GM19452 (cell line): ENCODE results near the gene WIZ.
"Not testable (repeated sequence)": the region's sequence is repeated elsewhere in the genome, so short reads cannot be mapped to it uniquely, and the experiment has no call there.

ENCODE experiments used
- ATAC-seq: cut with Tn5 transposase; IDR thresholded peaks from one replicate; pipeline ENCODE4 v1.9.1; 2021; ENCODE audit not compliant: unreplicated experiment

The WIZ gene, protein sequence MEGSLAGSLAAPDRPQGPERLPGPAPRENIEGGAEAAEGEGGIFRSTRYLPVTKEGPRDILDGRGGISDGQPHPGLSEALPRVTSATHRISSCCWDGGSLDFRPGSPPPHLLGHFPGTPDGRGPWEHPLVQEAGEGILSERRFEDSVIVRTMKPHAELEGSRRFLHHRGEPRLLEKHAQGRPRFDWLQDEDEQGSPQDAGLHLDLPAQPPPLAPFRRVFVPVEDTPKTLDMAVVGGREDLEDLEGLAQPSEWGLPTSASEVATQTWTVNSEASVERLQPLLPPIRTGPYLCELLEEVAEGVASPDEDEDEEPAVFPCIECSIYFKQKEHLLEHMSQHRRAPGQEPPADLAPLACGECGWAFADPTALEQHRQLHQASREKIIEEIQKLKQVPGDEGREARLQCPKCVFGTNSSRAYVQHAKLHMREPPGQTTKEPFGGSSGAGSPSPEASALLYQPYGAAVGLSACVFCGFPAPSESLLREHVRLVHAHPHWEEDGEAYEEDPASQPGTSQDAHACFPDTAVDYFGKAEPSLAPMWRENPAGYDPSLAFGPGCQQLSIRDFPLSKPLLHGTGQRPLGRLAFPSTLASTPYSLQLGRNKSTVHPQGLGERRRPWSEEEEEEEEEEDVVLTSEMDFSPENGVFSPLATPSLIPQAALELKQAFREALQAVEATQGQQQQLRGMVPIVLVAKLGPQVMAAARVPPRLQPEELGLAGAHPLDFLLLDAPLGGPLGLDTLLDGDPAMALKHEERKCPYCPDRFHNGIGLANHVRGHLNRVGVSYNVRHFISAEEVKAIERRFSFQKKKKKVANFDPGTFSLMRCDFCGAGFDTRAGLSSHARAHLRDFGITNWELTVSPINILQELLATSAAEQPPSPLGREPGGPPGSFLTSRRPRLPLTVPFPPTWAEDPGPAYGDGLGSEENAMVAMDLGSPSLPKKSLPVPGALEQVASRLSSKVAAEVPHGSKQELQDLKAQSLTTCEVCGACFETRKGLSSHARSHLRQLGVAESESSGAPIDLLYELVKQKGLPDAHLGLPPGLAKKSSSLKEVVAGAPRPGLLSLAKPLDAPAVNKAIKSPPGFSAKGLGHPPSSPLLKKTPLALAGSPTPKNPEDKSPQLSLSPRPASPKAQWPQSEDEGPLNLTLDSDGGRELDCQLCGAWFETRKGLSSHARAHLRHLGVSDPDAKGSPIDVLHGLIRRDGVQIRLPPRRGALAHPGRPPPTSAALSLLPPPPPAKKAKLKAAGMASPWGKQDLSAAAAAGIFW (N-terminal part only)

DNA sequence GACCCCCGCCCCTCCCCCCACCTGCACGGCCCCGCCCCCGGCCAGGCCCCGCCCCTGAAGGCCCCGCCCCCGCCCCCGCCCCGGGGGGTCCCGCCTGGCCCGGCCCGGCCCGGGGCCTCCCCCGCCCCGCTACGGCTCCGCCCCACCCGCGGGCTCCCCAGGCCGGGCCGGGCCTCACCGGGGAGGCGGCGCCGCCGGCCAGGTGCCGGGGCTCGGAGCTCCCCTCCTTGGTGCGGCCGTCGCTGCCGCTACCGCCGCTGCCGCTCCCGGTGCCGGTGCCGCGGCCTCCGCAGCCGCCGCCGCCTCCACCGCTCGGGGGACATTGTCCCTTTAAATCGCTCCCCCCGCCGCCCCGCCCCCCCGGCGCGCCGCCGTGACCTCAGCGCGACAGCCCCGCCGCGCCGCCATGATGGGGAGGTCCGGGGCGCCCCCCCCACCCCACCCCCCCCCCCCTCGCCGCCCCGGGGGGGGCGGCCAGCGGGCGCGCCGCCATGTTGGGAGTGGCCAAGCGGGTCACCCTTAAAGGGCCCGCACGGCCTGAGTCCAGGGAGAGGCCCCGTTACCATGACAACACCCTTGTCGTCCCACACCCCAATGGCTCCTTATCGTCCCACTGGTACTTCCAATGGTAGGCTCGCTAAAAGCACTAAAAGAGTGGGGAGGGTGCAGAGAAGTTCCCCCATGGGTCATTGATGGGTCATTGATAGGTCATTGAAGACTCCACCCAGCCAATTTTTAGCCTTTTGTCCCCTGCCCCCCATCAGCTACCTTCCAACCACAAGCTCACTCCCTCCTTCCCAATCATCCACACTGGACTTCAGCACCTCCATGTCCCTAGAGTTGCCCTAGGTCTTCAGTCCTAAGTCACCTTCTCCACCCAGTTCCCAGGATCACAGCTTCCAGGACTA is at the start of gene WIZ:
Gene WIZ, minus strand, starts transcription at position 337 of the 908 bp plus-strand sequence. CDS start 1,649 bp downstream, outside the sequence.
- ATAC-seq = peak; percentile 47

DNA sequence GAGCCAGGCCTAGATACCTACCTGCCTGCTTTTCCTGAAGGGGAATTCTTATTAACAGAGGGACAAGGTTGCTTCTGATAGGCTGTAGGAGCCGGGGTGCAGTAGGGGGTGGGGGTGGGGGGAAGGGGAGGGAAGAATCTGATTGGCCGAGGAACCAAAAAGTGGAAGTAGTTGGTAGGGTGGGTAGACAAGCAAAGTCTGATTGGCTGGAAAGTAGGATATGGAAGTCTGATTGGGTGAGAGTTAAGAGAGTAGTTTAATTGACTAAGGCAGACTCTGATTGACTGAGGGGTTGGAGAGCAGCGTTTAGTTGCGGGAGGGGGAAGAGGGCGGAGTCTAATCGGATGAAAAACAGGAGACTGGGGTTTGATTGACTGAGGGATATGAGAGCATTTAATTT is 49.2 kb upstream of the WIZ start:
- ATAC-seq = no peak

DNA sequence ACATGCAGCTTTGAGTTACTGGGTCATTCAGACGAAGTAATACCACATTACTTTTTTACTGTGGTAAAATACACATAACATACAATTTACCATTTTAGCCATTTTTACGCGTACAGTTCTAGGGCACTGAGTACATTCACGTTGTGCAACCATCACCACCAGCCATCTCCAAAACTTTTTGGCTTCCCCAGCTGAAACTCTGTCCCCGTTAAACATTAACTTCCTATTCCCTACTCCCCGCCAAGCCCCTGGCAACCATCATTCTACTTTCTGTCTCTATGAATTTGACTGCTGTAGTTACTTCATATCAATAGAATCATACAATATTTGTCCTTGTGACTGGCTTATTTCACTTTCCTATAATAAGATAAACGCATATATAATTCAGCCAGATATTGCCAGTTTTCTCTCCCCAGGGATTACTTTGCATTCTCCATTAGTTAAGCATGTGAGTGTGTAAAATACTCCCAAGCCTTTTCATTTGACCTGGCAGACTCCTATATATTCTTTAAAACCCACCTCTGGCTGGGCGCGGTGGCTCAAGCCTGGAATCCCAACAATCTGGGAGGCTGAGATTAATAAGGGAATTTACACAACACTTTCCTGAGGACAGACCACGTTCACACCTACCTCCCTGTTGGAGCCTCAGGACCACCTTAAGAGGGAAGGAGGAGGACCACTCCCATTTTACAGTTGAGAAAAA is 48.6 kb upstream of the WIZ start:
- no peak for ATAC-seq

DNA sequence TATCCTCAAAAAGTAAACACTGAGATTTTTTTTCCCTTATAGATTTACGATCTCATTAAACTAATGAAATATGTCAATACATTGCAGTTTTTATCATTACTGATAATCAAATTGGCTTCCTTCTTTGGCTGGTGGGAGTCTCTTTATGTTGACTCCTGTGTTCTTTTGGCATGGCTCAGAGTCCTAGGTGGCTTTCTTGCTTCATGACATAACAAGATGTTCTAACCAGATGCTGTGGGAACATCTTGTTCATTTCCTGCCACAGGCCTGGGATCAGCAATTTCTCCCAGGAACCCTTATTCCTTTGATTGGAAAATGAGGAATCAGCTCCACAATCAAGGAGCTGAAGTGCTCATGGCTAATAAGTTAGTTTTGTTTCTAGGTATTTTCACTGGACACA is 45.4 kb upstream of the WIZ start:
- ATAC-seq = no peak

DNA sequence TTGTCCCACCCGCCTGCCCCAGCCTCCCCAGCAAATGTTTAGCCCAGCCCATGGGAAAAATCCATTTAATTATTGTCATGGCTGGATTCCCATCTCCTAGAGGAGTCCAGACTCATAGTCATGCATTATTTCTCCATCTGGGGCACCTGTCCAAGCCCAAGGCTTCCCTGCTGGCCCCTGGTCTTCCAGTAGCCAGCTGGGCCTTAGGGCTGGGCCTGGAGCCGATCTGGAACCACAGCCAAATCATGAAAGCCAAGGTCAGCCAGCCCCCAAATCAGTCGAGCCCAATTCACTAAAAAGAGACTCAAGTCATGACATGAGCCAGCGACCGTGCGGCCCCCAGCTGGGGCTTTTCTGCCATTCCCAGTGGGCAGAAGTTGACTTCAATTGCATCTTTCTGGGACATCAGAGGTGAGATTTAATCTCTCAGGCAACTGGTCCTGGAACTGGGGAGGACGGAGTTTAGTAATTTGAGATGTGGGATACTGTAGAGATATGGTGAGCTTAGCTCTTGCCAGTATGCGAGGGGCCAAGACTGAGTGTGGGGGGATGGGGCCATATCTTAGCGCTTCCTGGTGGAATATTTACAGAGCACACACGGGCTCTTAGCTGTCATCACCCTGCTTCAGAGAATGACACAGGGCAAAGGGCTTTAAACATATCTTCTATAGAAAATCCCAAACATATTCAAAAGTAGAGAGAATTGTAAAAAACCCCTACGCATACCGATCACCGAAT is 38.9 kb upstream of the WIZ start:
- ATAC-seq = no peak

DNA sequence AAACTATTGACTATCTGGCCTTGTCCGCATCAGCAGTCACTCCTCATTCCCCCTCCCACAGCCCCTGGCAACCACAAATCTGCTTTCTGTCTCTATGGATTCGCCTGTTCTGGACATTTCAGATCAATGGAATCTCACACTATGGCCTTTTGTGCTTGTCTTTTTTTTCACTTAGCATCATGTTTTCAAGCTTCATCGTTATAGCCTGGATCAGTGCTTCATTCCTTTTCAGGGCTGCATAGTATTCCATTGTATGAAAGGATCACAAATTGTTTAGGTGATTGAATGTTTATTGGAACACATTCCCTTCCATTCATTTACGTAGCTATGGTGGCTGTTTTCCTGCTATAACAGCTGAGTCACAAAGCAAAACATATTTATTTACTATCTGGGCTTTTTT is 37.3 kb upstream of the WIZ start:
- ATAC-seq = no peak

DNA sequence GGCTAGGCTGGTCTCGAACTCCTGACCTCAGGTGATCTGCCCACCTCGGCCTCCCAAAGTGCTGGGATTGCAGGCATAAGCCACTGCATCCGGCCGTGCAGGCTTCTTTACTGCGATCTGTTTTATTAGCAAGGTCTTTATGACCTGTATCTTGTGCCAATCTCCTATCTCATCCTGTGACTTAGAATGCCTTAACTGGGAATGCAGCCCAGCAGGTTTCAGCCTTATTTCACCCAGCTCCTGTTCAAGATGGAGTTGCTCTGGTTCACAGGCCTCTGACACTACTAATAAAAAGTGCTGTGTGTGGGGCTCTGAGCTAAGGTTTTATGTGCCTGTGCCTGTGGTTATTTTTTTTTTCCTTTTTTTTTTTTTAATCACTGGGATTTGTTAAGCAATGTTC is 36.0 kb upstream of the WIZ start:
- not testable (repeated sequence) for ATAC-seq

DNA sequence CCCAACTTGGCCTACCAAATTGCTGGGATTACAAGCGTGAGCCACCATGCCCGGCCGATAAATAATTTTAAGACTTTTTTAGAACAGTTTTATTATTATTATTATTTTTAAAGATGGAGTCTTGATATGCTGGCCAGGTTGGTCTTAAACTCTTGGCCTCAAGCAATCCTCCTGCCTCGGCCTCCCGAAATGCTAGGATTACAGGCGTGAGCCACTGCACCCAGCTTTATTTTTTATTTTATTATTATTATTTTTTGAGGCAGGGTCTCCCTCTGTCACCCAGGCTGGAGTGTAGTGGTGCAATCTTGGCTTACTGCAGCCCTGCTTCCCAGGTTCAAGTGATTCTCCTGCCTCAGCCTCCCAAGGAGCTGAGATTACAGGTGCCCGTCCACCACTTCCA is 31.2 kb upstream of the WIZ start:
- ATAC-seq = not testable (repeated sequence)

DNA sequence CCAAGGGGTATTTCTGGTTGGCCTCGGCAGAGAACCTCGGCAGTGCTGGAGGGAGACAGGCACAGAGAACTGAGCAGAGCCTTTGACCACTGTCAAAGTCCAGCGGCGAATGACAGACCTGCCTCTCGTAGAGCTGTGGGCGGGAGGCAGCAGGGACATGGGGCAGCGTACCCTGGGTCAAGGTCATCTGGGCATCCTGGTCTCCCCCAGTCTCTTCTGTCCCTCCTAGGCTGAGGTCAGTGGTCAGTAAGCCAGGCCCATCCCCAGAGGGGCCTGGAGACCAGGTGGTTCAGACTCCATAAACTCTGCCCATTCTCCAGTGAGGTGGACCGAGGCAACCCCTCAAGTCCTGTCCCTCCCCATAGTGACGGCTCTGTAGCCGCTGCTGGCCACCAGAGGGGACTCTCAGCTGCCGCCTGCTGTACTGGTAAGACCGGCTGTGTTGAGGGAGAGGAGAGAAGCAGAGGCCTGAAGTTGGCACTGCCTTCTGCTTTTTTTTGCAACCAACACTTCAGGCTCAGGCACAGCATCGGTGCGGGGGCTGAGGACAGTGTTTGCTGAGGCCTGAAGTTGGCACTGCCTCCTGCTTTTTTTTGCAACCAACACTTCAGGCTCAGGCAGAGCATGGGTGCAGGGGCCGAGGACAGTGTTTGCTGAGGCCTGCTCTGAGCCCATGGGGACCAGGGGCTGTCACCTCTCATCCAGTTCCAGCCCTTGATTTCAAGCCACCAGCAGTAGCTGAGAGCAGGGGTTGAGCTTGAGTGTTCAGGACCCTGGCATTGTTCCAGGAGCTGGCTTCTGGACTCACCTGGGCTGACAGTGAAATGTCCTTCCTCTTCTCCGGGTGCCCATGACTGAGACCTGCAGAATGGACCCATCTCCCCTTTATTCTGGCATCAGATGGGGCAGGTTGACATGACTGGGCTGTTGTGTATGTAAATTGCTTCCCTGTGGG is 29.9 kb upstream of the WIZ start, which contains the start of gene PGLYRP2:
Gene PGLYRP2, minus strand, starts transcription at position 111 of the 955 bp plus-strand sequence. CDS start 130 bp downstream, outside the sequence.
- no peak for ATAC-seq

DNA sequence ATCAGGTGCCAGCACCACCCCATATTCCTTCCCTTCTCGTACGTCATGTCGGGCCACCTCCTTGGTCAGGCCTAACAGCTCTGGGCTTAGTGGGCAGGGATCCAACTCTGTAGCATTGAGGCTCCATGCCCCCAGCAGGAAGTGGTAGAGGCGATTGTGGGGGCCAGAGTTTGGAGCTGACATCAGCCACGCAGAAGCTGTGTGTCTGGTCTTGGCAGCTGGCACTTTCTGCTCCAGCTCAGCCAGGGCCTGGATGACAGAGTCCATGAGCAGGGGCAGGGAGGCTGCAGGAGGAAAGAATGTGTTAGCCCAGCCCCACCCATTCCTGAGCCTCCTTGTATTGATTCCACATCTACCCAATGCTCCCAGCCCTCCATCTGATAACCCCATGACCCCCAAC is 26.6 kb upstream of the WIZ start:
- no peak for ATAC-seq

DNA sequence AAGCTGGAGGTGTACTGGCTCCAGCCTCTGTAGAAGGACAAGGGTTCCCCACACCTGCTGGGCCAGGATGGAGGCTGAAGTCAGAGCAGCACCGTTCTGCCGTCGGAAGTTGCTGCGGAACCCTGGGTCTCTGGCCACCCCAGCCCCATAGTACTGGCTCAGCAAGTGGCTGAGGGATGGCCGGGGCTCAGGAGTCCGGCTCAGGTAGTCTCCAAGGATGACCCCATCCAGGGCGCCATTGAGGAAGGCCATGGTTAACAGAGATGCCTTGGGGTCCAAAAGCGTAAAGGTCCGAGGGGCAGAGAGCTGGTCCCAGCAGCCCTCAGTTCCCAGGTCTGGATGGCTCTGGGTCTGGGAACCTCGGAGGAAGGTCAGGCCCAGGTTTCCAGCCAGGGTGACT is 25.9 kb upstream of the WIZ start:
- no peak for ATAC-seq

DNA sequence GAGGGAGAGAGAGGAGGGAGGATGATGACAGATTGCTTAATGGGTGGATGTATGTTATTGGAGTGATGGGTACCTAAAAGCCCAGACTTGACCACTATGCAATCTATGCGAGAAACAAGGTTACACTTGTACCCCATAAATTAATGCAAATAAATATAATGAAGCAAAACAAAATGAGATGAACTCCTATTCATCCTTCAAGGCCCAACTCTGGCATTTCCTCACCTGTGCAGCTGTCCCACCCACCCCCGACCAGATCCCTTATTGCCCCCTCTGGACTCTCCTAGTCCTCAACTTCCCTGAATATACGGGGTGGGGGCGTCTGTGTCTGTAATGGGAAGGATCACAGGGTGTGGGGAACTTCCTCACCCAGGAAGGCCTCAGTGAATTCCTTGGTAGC is 25.4 kb upstream of the WIZ start:
- no peak for ATAC-seq

DNA sequence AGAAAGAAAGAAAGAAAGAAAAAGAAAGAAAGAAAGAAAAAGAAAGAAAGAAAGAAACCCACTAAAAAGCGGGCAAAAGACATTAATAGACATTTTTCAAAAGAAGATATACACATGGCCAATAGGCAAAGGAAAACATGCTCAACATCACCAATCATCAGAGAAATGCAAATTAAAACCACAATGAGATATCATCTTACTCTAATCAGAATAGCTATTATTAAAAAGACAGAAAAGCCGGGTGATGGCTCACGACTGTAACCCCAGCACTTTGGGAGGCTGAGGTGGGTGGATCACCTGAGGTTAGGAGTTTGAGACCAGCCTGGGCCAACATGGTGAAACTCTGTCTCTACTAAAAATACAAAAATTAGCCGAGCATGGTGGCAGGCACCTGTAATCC is 24.1 kb upstream of the WIZ start:
- ATAC-seq = not testable (repeated sequence)

DNA sequence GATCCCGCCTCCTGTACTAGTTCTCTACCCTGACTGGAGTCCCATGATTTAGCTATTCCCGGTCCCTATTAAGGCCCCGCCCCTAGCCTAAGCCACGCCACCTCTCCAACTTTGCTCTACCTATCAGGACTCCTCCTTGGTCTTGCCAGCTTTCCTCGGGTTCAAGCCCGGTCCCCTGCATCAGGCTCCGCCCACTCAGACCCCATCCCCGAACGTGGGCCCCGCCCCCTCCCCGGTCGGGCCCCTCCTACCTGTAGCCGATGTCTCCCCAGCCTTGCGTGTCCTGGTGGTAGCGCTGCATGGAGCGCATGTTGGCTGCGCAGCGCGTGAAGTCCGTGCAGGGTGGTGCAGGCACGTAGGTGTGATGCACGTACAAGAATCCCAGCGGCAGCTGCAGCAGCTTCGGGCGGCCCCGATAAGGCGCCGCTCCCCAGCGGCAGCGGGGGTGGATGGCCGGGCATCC is 21.9 kb upstream of the WIZ start:
- ATAC-seq = no peak

DNA sequence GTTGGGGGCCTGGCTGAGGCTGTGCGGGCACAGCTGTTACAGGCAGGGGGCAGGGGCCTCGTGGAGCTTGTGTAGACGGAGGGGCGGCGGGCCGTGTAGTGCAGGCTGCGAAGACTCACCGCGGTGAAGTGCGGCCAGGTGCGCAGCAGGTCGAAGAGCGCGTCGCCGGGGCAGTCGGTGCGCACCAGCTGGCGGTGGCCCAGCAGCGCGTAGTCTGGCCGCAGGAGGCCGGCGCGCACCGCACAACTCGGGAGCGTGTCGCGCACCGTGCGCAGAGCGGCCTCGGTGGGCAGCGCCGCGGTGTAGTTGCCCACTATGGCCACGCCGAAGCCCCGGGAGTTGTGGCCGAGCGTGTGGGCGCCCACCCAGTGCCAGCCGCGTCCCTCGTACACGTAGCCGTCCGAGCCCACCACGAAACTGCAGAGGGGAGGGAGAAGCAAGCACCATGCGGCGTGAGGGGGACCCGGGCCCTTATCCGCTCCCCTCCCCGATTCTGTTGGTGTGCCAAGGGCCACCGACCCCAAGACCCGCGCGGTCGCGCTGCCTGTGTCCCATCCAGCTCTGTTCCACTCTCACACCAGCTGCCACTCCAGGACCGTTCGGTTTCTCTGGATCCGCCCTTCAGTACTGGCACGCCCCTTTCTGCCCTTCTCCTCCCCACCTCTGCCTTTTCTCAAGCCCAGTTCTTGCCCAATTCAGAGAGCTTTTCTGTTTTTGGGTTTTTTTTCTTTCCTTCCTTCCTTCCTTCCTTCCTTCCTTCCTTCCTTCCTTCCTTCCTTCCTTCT is 19.9 kb upstream of the WIZ start:
- no peak for ATAC-seq

DNA sequence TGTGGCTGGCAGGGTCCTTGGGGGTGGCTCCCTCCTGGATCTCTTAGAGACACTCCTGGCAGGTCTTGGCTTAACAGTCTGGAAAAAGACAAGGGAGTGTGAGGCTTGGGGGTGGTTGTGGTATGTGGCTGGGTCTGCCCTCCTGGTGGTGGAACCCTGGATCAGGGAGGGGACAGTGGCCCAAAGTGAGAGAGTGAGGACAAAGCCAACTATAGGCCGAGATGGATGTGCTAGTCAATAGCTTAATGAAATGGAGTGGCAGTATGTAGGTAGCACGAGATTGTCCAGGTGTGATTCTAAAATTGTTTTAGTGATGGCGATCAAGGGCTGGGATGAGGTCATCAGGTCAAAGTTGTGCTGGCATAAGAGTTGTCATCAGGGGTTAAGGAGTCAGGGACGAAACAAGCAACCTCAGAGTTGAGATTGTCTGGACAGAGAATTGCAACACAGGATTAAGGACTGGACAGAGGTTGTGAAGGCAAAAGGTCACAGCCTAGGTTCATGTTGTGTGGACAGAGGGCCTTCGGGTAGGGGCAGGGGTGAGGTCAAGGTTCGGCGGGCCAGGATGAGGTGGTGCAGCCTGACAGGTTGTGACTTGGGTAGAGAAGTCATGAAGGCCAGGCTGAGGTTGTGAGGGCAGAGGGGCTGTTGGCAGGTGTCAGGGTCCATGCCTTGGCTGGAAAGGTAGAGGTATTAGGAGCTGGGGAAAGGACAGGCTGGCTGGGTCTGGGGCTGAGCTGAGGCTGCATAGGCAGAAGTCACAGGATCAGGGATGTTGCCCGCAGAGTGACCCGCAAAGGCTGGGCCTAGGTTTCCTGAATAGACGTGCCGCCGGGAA is 19.1 kb upstream of the WIZ start:
- ATAC-seq = no peak
